GM18858 (cell line): ENCODE measurements around the gene DSN1.
"Not testable (repeated sequence)": the region's sequence is repeated elsewhere in the genome, so short reads cannot be mapped to it uniquely, and the experiment has no call there.

Experiments used
- ATAC-seq: cut with Tn5 transposase; IDR thresholded peaks from one replicate; pipeline ENCODE4 v1.9.1; 2021; ENCODE audit not compliant: unreplicated experiment

The DSN1 gene

GRCh38 chr20:36773597-36774390 lies at the start of gene DSN1:
Gene DSN1, minus strand, starts transcription at chr20:36773763. Its CDS starts 2,305 bp downstream, at chr20:36771458.
- peak; percentile 51 for ATAC-seq

DNA sequence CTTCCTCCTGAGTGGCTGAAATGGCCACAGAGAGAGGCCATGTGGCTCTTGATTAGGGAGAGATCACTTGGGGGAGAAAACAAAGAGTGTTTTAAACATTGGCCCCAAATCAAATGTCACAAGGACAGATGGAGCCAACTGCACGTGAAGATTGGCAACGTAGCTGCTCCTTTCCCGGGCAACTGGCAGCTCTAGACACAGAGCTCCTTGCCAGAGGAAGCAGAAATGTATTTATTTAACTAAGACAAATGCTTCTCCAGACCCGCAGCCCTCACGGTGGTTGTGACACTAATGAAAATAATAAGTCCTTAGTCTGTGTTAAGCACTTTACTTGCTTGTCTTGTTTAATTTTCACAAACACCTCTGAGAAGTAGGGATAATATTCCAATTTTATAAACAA lies 49.6 kb upstream of the DSN1 start:
- ATAC-seq, result no peak

DNA sequence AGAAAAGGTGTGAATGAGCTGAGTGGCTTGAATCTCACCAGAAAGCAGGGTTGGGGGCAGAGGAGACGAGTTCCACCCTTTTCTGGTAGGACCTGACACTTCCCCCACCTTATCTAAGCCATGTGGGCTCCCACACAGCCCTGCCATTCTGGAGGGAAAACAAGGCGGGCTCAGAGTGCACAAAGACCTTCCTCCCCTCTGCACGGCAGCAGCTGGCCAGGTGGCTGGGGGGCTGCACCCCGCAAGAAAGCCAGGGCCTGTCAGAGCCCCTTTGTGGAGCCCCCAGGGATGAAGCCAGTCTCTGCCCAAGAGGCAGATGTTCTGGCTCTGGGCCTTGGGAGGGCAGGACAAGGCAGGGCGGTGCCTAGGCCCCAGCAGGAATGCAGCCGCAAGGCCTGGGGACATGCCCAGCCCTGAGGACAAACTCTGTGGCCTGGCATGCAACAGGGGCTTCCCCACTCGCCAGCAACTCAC lies 48.4 kb upstream of the DSN1 start:
- no peak for ATAC-seq

DNA sequence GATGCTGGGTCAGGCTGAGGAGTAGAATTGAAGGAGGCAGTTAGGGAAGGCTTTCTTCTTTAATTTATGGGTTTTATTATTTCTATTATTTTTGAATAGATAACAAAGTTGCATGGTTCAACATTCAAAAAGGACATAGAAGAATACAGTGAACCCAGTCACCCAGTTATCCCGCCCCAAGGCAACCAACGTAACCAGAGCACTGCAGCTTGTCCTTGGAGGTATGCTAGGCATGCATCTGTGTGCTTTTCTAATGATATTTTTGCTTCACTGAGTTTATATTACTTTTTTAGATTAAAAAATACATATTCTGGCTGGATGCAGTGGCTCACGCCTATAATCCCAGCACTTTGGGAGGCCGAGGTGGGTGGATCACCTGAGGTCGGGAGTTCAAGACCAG lies 47.4 kb upstream of the DSN1 start:
- ATAC-seq, result no peak

DNA sequence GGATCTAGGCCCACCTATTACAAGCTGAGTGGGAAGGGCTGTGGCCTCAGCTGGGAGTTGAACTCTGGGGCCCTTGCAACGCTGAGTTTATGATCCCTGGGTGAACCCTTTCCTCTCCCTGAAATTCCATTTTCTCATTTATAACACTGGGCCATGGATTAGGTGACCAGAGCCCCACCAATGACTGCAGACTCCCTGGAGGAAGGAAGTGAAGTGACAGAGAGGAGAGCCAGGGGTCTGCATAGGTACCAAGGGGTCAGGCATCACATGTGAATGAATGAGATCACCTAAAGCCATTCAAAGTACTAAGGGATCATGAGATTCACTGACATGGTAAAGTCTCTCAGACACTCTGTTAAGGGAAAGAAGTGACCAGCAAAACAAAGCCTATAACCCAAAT lies 46.5 kb upstream of the DSN1 start:
- ATAC-seq, result no peak

- no peak for ATAC-seq
Observed at GRCh38 chr20:36819659-36820058, 46.1 kb upstream of the DSN1 start.

DNA sequence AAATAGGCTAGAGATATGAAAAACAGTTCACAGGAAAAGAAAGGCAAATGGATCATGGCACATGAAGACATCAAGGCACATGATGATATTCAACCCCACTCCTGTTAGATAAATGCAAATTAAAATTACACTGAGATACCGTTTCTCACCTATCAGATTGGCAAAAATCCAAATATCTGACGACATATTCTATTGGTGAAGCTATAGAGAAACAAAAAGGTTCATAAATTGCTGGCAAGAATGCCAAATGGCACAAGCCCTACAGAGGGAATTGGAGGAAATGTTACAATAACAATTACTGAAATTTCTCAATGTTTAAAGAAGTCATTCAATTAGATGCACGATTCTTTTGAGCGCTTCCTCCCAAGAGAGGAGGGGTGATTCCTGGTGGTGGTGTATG lies 45.3 kb upstream of the DSN1 start:
- ATAC-seq, result no peak

DNA sequence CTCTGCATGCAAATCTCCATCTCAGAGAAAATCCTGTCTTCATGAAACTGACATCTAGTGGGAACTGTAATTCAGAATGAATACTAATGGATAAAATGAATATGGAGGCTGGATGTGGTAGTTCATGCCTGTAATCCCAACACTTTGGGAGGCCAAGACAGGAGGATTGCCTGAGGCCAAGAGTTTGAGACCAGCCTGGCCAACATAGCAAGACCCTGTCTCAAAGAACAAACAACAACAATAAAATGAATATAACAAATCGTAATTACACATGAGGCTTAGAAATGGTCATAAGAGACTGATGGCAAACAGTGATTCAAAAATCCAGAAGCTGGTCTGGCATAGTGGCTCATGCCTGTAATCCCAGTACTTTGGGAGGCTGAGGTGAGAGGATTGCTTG lies 44.6 kb upstream of the DSN1 start:
- ATAC-seq, result no peak

DNA sequence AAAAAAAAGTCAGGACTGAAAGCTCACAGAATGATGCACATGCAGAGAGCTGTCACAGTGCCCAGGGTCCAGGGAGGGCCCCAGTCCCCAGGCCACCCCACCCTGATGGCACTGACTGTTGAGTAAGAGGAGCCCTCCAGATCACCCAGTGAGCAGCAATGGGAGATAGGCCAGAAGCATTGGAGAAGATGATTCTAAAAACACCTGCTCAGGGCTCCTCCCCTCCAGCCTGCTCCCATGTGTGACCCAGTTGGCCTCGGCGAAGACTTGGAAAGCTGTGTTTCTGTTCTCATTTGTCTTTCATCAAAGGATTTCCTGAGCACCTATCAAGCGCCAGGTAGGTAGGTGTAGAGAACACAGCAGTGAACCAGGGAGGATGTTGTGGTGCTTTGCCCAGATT lies 43.9 kb upstream of the DSN1 start:
- no peak for ATAC-seq

GRCh38 chr20:36815454-36816091 lies 42.0 kb upstream of the DSN1 start:
- no peak for ATAC-seq

DNA sequence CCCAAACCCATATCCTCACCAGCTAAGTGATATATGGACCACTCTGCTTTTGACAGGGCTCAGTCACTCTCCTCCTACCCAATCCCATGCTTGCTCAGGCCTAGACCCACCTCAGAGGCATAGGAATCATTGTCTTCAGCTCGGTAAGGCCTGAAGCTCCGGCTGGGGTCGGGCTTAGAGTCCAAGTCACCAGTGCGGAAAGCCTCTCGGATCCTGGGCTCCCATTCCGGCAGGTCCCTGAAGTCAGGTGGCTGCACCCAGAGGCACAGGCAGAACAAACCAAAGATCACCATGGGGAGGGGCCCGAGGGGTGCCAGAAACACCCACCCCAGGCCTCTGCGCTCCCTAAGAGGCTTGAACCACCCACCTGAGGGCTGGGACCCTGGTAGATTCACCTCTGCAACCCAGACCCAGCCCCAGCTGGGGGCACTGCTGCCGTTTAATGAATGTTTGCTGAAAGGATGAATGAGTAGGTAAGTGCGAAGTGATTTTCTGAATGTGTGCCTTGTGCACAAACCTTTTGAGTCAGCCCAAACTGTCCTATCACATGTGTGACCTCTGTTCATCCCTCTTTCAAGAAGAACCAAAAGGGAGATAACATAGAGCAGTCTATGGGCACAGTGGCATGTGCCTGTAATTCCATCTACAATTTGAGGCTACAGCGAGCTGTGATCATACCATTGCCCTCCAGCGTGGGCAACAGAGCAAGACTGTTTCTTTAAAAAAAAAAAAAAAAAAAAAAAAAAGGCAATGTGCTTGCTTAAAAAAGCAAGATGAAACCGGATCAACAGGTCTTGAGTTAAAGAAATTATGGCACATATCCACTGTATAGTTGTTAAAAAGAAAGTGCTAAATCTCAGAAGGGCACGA lies 39.3 kb upstream of the DSN1 start:
- ATAC-seq, result no peak

- no peak for ATAC-seq
Observed at GRCh38 chr20:36808317-36809257, 35.0 kb upstream of the DSN1 start.

DNA sequence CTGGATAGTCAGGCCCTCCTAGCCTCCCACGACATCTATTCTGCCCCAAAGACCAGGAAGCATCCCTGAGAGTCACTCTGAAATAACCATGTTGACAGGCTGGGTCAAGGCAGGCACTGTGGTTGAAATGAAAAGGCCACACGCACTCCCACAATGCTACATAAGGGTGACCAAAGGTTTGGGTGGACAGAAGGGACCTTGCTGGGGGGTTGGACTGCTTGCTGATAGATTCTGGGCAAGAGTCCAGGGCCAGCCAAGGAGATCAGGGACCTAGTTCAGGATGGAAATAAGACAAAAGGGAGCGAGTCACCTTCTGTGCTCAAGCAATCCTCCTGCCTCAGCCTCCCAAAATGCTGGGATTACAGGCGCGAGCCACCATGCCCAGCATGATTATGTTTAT lies 32.5 kb upstream of the DSN1 start:
- no peak for ATAC-seq

GRCh38 chr20:36805396-36805795 lies 31.8 kb upstream of the DSN1 start:
- no peak for ATAC-seq

DNA sequence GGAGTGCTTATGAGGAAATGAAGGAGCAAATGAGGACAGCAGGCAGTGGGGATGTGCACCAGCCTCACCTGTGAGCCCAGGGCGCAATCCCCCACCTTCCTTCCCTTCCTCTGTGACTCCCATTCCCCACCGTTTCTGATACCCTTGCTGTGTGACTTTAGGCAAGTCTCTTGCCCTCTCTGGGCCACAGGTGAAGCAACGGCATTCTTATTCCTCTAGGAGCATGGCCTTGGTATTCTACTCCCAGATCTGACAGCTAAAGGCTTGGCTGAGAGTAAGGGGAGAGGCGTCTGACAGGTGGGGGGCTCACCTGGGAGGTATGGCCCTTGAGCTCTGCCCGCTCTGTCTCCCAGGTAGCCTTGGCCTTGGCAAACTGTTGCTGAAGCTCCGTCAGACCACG lies 30.9 kb upstream of the DSN1 start:
- ATAC-seq, result no peak

- ATAC-seq, result no peak
Observed at GRCh38 chr20:36802326-36803222, 29.0 kb upstream of the DSN1 start.

GRCh38 chr20:36800410-36800809 lies 26.8 kb upstream of the DSN1 start:
- no peak for ATAC-seq

DNA sequence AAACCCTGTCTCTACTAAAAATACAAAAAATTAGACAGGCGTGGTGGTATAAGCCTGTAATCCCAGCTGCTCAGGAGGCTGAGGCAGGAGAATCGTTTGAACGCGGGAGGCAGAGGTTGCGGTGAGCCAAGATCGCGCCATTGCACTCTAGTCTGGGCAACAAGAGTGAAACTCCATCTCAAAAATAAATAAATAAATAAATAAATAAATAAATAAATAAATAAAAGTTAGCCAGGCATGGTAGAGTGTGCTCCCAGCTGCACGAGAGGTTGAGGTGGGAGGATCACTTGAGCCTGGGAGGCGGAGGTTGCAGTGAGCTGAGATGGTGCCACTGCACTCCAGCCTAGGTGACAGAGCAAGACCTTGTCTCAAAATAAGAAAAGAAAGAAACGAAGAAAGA lies 25.8 kb upstream of the DSN1 start:
- not testable (repeated sequence) for ATAC-seq

- ATAC-seq, result no peak
Observed at GRCh38 chr20:36796875-36797274, 23.3 kb upstream of the DSN1 start.
